GM12864 (cell line): ENCODE results near the gene DDX42.

Experiments
- DNase-seq: peaks from one replicate; pipeline ENCODE4 v3.0.0-alpha.2; 2011; ENCODE audit warnings: low read depth
- H3K4me3 ChIP-seq: 2 replicates; pipeline ENCODE4 v1.5.1; 2011; ENCODE audit warnings: mild to moderate bottlenecking, low read depth, low read length, control low read depth
- TF ChIP-seq, protein P1 (sequence below): IDR thresholded peaks from 2 replicates; pipeline ENCODE4 v1.5.1; 2011; ENCODE audit warnings: low read depth, mild to moderate bottlenecking, moderate library complexity, low read length, control low read depth, inconsistent platforms; ENCODE audit errors: missing control alignments

Gene DDX42

GRCh38 chr17:63843910-63844677 is 70.1 kb downstream of the DDX42 start:
- DNase-seq = no peak
- TF ChIP-seq, protein P1, sequence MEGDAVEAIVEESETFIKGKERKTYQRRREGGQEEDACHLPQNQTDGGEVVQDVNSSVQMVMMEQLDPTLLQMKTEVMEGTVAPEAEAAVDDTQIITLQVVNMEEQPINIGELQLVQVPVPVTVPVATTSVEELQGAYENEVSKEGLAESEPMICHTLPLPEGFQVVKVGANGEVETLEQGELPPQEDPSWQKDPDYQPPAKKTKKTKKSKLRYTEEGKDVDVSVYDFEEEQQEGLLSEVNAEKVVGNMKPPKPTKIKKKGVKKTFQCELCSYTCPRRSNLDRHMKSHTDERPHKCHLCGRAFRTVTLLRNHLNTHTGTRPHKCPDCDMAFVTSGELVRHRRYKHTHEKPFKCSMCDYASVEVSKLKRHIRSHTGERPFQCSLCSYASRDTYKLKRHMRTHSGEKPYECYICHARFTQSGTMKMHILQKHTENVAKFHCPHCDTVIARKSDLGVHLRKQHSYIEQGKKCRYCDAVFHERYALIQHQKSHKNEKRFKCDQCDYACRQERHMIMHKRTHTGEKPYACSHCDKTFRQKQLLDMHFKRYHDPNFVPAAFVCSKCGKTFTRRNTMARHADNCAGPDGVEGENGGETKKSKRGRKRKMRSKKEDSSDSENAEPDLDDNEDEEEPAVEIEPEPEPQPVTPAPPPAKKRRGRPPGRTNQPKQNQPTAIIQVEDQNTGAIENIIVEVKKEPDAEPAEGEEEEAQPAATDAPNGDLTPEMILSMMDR = no peak
- H3K4me3 ChIP-seq = peak overlapping the region; percentile 78

DNA sequence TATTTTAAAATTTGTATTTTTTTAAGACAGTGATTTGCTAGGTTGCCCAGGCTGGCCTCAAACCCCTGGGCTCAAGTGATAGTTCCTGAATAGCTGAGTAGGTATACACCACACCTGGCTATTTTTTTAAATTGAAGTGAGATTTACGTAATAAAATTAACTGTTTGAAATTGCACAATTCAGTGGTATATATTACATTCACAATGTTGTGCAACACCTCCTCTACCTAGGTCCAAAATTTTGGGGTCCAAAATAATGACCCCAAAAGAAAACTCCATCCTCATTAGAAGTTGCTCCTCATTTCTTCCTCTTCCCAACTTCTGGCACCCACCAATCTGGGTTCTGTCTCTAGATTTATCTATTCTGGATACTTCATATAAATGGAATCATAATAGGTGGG is 71.5 kb downstream of the DDX42 start:
- no peak for DNase-seq
- no peak overlapping the region for H3K4me3 ChIP-seq
- TF ChIP-seq, protein P1 = no peak

- TF ChIP-seq, protein P1 = no peak
- no peak for DNase-seq
- H3K4me3 ChIP-seq = no peak overlapping the region
Measured at GRCh38 chr17:63847525-63848249, 73.7 kb downstream of the DDX42 start.

DNA sequence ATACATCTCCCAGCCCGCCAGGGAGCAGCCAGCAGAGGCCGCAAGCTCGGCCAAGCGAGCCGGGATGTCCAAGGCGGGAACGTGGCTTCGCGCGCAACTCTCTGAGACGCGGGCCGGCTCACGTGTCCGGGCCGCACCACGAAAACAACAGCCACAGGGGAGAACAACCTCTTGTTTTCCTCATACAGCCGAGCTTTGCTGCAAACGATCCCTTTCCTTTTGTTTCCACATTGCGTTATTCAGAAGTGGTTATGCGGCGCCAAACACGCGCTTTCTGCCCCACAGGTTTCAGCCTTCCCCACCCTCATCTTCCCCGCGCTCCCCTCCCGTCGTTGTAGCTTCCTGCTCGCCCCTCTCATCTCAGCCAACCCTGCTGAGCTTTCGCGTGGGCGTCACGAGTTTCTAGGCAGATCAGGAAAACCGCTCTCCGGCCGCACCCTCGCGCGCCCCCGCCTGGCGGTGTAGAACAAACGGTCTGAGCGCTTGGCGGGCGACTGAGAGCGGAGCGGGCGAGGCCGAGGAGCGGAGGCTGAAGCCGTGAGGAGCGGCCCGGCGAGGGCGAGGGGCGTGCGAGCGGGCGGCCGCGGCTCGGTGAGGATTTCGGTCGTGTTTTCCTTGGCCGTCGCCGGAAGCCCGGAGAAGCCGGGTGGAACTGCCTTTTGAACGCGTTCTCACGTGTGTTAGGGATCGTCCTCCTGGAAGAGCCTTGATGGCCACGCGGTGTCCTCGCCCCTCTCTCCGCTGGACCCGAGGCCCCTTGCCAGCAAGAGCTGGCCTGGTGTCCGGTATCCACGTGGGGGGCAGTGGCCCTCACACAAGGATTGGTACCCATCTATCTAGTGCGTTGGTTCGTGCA is 75.1 kb downstream of the DDX42 start:
- peak; percentile 86 for DNase-seq
- TF ChIP-seq, protein P1 = peak; percentile 76

DNA sequence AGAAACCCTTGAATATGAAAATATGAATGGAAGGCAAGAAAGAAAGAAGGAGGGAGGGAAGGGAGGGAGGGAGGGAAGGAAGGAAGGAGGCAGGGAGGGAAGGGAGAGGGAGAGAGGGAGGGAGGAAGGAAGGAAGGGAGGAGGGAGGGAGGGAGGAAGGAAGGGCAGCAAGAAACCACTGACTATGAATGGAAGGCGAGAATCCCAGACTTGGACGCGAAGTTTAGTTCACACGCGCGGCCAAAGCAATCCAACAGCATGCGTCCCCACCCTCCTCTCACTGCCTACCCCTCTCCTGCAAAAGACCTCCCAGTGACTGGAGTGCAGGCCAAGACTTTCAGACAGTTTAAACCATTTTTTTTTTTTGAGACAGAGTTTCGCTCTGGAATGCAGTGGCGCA is 76.4 kb downstream of the DDX42 start:
- no peak overlapping the region for H3K4me3 ChIP-seq
- no peak for DNase-seq
- TF ChIP-seq, protein P1 = no peak

More for the DNA sequence above, 75.1 kb downstream of the DDX42 start:
- H3K4me3 ChIP-seq = peak overlapping the region; percentile 42

- no peak overlapping the region for H3K4me3 ChIP-seq
- no peak for DNase-seq
- TF ChIP-seq, protein P1 = no peak
Measured at GRCh38 chr17:63853260-63853659, 79.3 kb downstream of the DDX42 start.
